Measurements from ENCODE around the gene CD37. TPM values are rescaled to one million over a fixed set of nuclear protein-coding genes. Genes with fewer than 3 reads are reported as not detected.

The CD37 gene
- total RNA-seq, 1 experiment from 2014 or later = not detected

- H4K91ac ChIP-seq (ENCODE audit: insufficient read length, low read depth, low read length) = no peak overlapping the region
- Mint-ChIP-seq H3K9me3 (peaks cover 25 to 37% of the 10 kb centered on the region in 2 experiments; a peak in 4 of 5 replicates), H3K27me3 (ENCODE audit: low read depth) (no peaks in the 10 kb centered on the region), H3K4me3 (no peak overlapping the region), H3K36me3 (ENCODE audit: insufficient read depth in 1 of 3, low read depth in 3 of 3) (peaks cover 7 to 29% (median 11%) of the 10 kb centered on the region in 3 experiments), H3K27ac (no peak overlapping the region), H3K4me1 (no peaks in the 10 kb centered on the region)
- no peaks in the 10 kb centered on the region for H3K79me1 ChIP-seq (ENCODE audit: insufficient read depth, low read depth, low read length, poor library complexity, severe bottlenecking)
- H3T11ph ChIP-seq (ENCODE audit: low read length) = no peak overlapping the region
- no peak overlapping the region for H3K18ac ChIP-seq (ENCODE audit: insufficient read length, low read depth, low read length)
- H3K4me1 ChIP-seq (ENCODE audit: insufficient read depth, low read length) = no peaks in the 10 kb centered on the region
- H3K23me2 ChIP-seq (ENCODE audit: insufficient read length, low read depth, low read length, poor library complexity, severe bottlenecking) = no peaks in the 10 kb centered on the region
- no peak overlapping the region for H2AFZ ChIP-seq (ENCODE audit: low read length)
- no peak overlapping the region for H2BK12ac ChIP-seq (ENCODE audit: insufficient read length, low read depth, low read length)
- DNase-seq = no peak
- H3K27me3 ChIP-seq (ENCODE audit: insufficient read depth, low read length) = no peaks in the 10 kb centered on the region
- no peak overlapping the region for H3K27ac ChIP-seq (ENCODE audit: insufficient read length, low read depth, low read length)
- H4K8ac ChIP-seq (replicated peaks; ENCODE audit: insufficient read length, low read depth, low read length) = no peak overlapping the region
- H2AK5ac ChIP-seq (ENCODE audit: insufficient read length, low read length) = no peak overlapping the region
- H4K5ac ChIP-seq (ENCODE audit: insufficient read length, low read depth, low read length) = no peak overlapping the region
- no peaks in the 10 kb centered on the region for H3K9me3 ChIP-seq (ENCODE audit: control insufficient read depth, low read depth, low read length)
- no peak overlapping the region for H2BK15ac ChIP-seq (ENCODE audit: low read depth, low read length)
- H4K20me1 ChIP-seq (ENCODE audit: control insufficient read depth, insufficient read depth, insufficient read length) = no peaks in the 10 kb centered on the region
- no peak overlapping the region for H3K9ac ChIP-seq (ENCODE audit: extremely low read depth, insufficient read length, low read length)
- H3K4me2 ChIP-seq (ENCODE audit: insufficient read depth, insufficient read length, low read length) = no peak overlapping the region
- H3K79me2 ChIP-seq (ENCODE audit: insufficient read depth, low read length) = no peaks in the 10 kb centered on the region
- no peak overlapping the region for H2BK120ac ChIP-seq (ENCODE audit: low read depth, low read length, poor library complexity, severe bottlenecking)
- no peak overlapping the region for H3K14ac ChIP-seq (ENCODE audit: insufficient read depth, low read length)
- no peak overlapping the region for H3K56ac ChIP-seq (ENCODE audit: insufficient read length, low read depth, low read length)
- no peak overlapping the region for H2BK5ac ChIP-seq (ENCODE audit: insufficient read length, low read length)
- no peak overlapping the region for H3K4ac ChIP-seq (ENCODE audit: low read depth, low read length)
- no peak overlapping the region for H2BK20ac ChIP-seq (ENCODE audit: low read depth, low read length, poor library complexity, severe bottlenecking)
- TF ChIP-seq, protein P1, sequence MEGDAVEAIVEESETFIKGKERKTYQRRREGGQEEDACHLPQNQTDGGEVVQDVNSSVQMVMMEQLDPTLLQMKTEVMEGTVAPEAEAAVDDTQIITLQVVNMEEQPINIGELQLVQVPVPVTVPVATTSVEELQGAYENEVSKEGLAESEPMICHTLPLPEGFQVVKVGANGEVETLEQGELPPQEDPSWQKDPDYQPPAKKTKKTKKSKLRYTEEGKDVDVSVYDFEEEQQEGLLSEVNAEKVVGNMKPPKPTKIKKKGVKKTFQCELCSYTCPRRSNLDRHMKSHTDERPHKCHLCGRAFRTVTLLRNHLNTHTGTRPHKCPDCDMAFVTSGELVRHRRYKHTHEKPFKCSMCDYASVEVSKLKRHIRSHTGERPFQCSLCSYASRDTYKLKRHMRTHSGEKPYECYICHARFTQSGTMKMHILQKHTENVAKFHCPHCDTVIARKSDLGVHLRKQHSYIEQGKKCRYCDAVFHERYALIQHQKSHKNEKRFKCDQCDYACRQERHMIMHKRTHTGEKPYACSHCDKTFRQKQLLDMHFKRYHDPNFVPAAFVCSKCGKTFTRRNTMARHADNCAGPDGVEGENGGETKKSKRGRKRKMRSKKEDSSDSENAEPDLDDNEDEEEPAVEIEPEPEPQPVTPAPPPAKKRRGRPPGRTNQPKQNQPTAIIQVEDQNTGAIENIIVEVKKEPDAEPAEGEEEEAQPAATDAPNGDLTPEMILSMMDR (conservative IDR thresholded peaks at IDR 0.05) = no peak
- no peak overlapping the region for H3K23ac ChIP-seq (ENCODE audit: insufficient read length, low read depth, low read length)
These were observed 16.9 kb upstream of the CD37 start for GRCh38 chr19:49318296-49318695.

Measured in H9 (cell line).